SW480 (cell line): ENCODE data around the gene TP53INP2.
"Not testable (repeated sequence)": the region's sequence is repeated elsewhere in the genome, so short reads cannot be mapped to it uniquely, and the experiment has no call there.

Experiments
- DNase-seq: peaks from one replicate; pipeline ENCODE4 v3.0.0-alpha.2; 2016; ENCODE audit warnings: low spot score

TP53INP2 gene

DNA sequence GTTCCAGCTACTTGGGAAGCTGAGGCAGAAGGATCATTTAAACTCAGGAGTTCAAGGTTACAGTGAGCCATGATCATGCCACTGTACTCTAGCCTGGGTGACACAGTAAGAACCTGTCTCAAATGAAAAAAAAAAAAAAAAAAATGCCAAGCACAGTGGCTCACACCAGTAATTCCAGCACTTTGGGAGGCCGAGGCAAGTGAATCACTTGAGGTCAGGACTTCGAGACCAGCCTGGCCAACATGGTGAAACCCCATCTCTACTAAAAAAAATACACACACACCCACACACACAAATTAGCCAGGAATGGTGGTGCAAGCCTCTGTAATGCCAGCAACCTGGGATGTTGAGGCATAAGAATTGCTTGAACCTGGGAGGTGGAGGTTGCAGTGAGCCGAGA, 18.4 kb downstream of the TP53INP2 start:
- DNase-seq = not testable (repeated sequence)

DNA sequence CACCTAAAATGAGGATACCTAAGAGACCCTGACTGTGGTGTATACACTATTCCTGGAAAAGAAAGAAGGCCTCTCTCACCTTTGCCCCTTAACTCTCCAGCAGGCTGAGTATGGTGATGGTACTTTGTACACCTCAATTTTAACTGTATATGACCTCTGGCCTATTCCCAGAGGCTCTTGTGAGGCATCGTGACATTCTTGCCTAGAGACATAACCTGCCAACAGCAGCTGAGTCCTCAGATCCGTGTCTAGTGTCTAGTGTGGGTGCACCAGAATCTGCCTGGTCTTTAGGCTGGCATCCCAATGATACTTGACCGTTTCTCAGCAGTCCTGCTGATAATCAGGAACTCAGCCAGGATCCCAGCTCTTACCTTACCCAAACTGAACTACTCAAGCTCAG, 20.0 kb downstream of the TP53INP2 start:
- no peak for DNase-seq

DNA sequence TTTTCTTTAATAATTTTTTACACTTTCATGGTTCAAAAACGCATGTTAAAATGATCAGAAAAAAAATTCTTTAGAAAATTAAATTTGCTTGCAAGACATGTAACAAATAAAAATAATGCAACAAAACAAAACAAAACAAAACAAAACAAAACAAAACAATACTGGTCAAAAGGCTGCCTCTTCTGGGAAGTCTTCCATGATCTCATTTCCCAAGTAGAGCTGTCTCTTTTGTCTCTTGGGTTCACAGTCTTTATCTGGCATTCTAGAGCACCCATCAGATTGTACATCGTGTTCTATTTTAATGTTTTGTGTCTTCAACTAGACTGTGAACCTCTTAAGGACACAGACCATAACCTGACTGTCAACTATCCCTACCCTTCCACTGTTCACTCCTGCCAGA, 25.3 kb downstream of the TP53INP2 start:
- no peak for DNase-seq

DNA sequence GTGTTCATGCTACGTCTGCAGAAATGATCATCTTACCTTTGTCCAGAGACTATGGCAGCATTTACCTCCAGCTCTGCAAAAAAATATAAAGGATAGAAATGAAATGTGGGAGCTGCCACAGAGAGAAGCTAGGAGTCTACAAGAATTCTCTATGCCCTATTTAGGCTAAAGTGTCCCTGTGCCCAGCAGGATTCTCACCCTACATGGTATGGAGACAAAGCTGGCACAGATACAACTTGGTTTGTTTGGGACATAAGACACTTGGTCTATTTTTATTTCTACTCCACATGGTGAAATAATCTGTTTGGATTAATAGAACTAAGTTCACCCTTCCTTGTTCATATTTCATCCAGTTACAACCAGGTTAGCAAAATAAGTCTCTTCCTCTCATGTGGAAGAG, 28.4 kb downstream of the TP53INP2 start:
- DNase-seq = no peak

DNA sequence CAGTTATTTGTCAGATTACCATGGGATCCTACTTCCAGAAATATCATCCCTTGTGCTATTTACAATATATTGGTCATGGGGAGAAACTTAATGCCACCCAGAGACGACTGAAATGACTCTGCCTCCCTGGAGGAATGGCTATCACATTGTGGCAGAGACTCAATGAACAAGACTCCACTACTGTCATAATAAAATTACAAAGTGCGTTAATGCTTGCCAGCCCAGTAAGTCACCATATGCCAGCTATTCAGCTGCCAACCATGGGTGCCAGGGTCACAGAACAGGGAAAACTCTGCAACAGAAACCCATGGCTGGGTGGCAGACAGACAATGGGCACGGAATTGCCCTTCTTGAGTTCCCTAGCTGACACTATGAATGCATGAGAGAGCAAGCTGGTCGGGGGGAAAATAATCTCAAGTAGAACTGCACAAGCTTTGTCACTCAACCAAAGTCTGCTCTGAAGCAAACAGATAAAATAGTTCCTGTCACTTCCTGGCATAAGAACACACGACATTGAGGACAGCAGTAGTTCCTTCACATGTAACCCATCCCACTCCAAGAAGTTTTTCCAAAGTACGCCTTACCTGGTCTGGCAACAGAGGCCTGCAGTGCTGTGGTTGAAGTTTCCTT, 32.1 kb downstream of the TP53INP2 start:
- DNase-seq = no peak

DNA sequence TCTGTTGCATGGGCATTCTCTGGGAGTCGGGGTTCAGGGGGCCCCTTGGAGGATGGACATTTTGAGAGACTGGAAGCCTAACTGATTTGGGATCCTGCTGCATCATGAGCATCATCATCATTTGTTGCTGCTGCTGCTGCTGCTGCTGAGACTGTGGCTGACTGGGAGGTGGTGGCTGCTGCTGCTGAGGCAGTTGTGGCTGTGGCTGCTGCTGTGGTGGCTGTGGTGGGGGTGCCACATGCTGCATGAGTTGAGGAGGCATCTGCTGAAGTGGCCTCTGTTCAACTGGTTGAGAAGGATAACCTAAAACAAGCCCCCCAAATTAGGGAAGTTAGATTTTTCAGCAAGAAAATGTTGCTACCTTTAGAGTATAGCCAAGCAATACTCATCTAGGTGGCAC, 38.9 kb downstream of the TP53INP2 start:
- DNase-seq = no peak

DNA sequence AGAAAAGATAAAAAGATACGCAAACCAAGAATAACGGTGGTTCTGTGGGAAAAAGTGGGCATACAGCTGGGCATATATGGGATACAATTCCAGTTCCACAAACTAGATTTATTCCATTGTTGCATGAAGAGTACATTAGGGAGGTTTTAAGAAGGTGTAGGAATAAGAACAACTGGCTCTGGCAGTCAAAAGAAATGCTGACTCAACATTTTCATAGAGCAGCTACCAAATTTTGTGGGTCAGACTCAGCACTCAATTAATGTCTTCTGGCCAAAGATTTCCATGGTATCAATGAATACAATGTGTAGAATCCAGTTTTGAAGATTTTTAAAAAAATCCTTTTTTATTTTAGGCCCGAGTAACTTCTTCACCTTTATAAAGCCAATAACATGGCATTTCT, 40.2 kb downstream of the TP53INP2 start:
- DNase-seq = no peak

DNA sequence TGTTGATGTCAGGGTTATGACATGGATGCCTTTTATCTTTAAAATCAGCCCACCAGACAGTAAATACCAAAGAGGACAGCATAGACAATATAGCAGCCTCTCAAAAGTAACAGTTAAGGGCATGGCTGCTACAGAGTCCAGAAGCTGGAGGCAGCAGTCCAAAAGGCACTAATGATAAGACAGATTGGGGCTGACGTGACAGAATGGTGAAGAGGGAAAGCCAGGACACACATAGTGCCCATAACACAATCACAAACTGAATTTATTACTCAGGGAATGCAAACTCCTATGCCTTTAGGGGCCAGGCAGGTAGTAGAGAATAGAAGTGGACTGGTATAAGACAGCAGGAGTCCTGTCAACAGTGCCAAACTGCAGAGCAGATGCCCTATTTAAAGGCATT, 40.7 kb downstream of the TP53INP2 start:
- no peak for DNase-seq

DNA sequence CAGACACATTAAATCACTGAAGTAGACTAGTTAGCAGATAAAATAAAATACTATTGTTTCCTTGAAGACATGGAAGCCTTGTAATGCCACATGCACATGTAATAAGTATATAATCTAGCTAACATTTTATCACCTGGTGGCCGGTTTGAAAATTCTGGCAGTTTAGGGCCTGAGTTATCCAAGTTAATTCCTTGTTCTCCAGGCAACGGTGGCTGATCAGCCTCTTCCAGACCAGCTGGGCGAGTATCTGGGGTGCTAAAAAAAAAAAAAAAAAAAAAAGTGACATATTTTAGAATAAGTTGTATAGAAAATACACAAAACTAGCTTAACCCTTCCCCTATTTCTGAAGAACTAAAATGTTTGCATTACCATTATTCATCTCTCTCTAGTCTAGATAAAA, 42.5 kb downstream of the TP53INP2 start:
- DNase-seq = no peak

DNA sequence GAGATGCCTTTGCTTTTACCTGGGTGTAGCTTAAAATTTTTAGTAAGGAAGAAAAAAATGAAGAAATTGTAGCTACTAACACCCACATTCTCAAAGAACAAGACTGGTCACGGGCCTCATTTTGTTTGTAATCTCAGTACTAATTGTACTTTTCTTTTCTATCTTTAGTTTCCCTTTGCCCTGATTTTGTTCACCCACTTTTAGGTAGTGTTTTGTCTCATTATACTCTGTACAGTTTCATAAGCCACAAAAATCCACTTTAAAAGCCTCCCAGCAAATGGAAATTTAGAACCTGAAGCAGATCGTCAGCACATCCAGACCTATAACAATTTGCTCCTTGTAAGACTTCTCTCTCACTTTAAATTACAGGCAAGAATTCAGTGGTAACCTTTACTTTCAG, 43.3 kb downstream of the TP53INP2 start:
- no peak for DNase-seq

DNA sequence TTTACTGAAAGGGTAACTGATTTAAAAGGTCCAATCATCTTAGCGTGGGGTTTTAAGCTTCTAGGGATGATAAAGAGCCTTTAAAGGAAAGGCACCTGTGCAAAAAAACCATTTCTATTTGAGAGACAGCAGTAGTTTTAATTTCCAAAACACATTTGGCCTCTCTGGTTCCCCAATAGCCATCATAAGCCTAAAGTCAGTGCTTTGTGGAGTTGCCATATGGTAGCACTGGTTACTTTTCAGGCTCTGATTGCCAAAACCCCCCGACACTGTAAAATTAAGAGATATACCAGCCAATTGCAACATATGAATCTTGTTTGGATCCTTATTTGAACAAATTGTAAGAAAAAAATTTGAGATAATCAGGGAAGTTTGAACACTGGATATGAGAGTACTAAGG, 44.6 kb downstream of the TP53INP2 start:
- DNase-seq = no peak

DNA sequence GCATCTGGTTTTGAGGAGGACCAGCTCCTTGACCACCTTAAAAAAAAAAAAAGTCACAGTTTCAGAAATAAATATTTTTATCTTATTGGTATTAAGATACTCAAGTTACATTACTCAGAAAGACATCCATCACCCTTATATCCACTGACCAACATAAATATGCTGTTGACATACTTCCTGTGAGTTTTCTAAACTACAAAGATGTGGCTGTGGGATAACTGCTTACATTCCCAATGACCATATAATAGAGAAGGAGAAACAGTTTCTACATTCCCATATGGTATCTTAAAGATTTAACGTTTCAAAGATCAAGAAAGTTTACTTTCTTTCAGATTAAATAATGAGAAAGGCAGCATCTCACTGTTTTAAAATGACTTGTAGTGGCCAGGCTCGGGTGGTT, 46.3 kb downstream of the TP53INP2 start:
- DNase-seq = no peak

DNA sequence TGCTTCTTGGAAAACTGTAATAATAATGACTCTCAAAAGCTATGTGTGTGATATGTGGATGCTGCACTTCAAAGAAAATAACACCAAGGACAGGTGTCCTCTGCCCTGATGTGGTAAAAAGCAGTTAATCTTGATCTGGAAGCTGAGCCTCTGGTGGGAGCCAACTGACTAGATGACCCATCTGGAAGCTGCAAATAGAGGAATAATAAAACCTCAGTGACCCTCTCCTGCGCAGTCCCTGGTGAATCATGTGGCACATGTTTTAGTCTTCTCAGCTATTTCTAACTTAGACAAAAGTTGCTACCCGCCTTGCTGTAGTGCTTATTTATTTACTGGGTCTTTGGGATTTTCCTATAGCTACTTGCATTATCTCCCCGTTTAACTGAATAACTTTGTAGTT, 47.3 kb downstream of the TP53INP2 start:
- no peak for DNase-seq

DNA sequence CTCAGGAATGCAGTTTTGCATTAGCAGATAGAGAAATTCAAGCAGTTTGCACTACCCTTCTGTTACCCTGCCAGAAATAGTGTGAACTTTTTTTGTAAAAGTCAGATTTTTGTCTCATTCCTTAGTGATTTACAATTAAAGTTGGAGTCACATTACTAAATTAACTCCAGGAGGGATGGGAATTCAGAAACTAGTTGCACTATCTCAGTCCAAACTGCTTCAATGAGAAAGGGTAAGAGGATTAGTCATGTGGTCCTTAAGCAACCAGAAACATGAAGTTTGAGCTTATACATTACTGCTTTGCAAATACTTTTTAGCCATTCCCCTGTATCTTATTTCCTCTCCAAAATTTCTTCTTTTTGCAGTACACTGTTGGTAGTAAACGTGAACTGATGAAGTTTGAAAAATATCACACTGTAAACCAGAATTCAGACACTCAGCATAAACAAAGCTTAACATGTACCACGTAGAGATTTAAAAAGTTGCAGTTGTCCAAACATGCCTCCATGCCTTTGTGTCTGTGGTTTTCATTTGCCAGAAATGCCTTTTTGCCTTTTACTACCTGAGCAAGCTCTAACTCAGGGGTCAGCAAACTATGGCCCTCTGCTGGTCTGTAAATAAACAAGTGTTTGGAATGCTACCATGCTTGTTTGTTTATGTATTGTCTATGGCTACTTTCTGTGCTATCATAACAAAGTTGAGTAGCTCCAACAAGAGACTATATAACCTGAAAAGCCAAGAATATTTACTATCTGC, 49.7 kb downstream of the TP53INP2 start:
- DNase-seq = peak; percentile 46

DNA sequence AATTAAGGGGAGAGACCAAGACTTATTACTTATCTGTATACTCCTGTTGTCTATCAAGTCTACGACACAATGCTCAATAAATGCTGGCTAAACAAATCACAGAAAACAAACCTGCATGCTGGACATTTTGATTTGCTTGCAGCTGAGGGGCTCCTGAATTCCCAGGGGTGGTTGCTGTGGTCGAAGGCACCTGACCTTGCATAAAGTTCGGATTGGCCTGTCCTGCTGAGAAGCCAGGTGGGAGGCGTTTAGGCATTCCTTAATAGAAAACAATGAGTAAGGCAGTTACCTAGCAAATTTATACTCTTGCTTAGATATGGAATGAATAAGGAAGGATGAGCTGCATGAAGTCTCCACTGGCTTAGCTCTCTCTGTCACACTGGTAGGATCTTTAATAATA, 50.5 kb downstream of the TP53INP2 start:
- DNase-seq = no peak

DNA sequence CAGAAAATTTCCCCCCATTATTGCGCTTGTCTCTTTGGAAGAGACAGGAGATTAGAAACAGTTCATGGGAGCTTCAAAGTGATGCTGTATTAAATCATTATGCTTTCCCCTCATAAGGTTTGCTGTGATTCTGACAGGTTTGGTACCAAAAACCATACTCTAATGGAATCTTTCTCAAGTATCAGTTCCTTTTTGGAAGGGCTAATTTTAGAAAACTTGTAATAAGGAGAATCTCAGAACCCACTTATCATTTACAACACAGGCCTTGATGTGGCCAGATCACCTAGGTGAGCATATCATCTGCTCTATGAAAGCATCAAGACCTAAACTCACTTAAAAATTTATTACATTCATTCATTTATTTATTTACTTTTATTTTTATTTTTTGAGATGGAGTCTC, 51.2 kb downstream of the TP53INP2 start:
- DNase-seq = no peak

DNA sequence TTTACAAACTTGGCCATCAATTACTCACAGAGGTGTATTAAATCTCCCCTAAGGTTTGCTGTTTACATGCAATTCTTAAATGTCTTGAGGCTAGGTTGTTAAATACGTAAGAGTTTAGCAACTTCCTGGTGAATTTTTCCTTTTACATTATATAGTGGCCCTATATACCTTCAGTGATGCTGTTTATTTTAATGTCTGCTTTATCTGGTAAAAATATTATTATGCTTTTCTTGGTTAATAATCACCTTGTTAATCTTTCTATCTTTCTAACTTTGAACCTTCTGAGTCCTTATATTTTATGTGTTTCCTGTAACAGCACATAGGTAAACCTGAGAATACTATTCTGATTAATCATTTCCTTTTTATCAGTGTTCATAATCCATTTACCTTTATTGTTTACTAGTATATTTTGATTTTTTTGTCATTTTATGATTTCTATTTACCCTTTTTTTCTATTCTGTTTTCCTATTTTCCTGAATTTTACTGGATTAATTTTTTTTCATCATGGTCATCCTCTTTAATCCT, 57.9 kb downstream of the TP53INP2 start:
- no peak for DNase-seq
